Activated naive CD4-positive, alpha-beta T cell treated with anti-CD3 and anti-CD28 coated beads for 36 hours (primary cell): ENCODE measurements around the gene SLC26A6. TPM values are rescaled to one million over a fixed set of nuclear protein-coding genes. Genes with fewer than 3 reads are reported as not detected.
A peak's percentile ranks its signal among the peaks of the same experiment; 100 is the strongest.

ENCODE experiments used
- CTCF ChIA-PET: fragments of 350-600 bp; sonication (Branson Sonifier 250); formaldehyde crosslinking; loops from one replicate; lab custom pipeline; 2021; ENCODE audit warnings: antibody characterized with exemption; lab: Charles Lee
- DNase-seq: peaks from one replicate; pipeline ENCODE4 v3.0.0-alpha.2; 2020
- H3K27ac Mint-ChIP-seq: one replicate; pipeline ENCODE4 v1.8.0; 2021; ENCODE audit warnings: mild to moderate bottlenecking, mixed read lengths
- H3K27me3 Mint-ChIP-seq: one replicate; pipeline ENCODE4 v1.8.0; 2021; ENCODE audit warnings: low read depth, mixed read lengths
- H3K36me3 Mint-ChIP-seq: one replicate; pipeline ENCODE4 v1.8.0; 2021; ENCODE audit warnings: low read depth, mixed read lengths
- H3K4me1 Mint-ChIP-seq: one replicate; pipeline ENCODE4 v1.8.0; 2021; ENCODE audit warnings: low read depth, mixed read lengths
- H3K4me3 Mint-ChIP-seq: one replicate; pipeline ENCODE4 v1.8.0; 2021; ENCODE audit warnings: mild to moderate bottlenecking, moderate library complexity, mixed read lengths
- H3K9me3 Mint-ChIP-seq: one replicate; pipeline ENCODE4 v1.8.0; 2021; ENCODE audit warnings: mixed read lengths
- intact Hi-C: fragments of 100-400 bp; cut with micrococcal nuclease; formaldehyde crosslinking; loops from one replicate; pipeline ENCODE4 v1.15.1; 2023
- total RNA-seq, 2 experiments: library from RNA; stranded (reverse); gene quantifications; one replicate each; pipeline ENCODE4 v1.2.3, GENCODE V29; 2021

SLC26A6 gene
- total RNA-seq, 2 experiments from 2014 or later = 24.3 to 24.7 TPM

DNA sequence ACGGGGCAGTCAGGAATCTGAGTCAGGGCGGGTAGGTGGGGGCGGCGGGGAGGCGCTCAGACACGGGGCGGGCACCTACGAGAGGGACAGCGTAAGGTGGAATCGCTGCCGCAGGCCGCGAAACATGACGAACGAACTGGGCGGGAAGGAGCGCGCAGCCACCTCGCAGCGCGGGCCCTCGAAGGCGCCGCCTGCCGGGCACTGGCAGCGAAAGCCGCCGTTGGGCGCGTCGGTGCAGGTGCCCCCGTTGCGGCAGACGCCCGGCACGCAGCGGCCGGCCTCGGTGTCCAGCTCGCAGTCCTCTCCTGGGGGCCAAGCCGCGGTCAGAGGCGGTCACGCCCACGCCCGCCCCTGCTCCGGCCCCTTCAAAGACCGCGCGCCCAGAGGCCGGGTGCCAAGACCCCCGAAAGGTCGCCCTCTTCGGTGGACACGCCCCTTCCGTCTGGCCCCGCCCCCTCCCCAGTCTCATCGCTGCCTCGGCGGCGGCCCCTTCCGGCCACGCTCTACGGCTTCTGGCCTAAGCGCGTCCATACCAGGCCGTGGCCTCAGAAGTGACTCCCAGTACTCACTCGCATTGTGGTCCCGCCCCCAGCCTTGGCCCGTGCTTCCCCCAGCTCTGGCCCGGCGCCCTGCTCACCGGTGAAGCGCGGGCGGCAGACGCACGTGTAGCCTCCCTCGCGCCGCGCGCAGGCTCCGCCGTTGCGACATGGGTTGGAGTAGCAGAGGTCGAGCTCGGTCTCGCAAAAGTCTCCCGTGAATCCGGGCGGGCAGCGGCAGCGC lies 21.0 kb upstream of the SLC26A6 start:
- Mint-ChIP-seq H3K4me3 (peak overlapping the region; percentile 76), H3K4me1 (peaks cover 17% of the 10 kb centered on the region), H3K36me3 (no peaks in the 10 kb centered on the region), H3K9me3 (no peaks in the 10 kb centered on the region), H3K27me3 (peaks cover 13% of the 10 kb centered on the region), H3K27ac (peak overlapping the region; percentile 64)
- CTCF ChIA-PET = interaction anchor here (0.7 to 1.9 kb wide), 8 partner anchors 9 to 572 kb away, joined by 3 to 7 read pairs (median 3); partner anchors contain the start of genes NCKIPSD and SLC26A6
- intact Hi-C loops = loop anchor here (1.0 kb wide), 3 partner anchors 21 to 99 kb away; partner anchors contain the start of genes SLC26A6 and UQCRC1
- peak; percentile 89 for DNase-seq

DNA sequence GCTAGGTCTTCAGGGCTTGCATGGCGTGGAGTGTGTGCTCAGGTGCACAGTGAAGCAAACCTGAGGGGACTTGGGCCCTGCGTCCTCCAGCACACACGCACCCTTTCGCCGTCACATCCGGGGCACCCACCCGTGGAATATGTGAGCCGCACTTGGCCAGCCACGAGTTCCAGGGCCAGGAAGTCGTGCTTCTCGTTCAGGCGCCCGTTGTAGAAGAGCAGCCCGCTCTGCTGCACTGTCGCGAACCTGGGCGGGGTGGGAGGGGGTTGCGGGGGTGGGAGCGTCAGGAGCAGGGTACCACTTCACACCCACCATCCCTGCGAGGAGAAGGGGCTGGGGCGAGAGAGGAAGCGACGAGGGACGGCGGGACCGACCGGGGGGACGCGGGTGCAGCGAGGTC lies 20.3 kb upstream of the SLC26A6 start:
- CTCF ChIA-PET = interaction anchor here (1.3 to 1.4 kb wide), 2 partner anchors 10 to 21 kb away, joined by 3 to 5 read pairs; no protein-coding TSS in a partner anchor
- intact Hi-C loops = loop anchor here (1.0 kb wide), 3 partner anchors 20 to 98 kb away; partner anchors contain the start of genes SLC26A6 and UQCRC1
- Mint-ChIP-seq H3K36me3 (no peaks in the 10 kb centered on the region), H3K27me3 (peaks cover 13% of the 10 kb centered on the region), H3K4me1 (peaks cover 16% of the 10 kb centered on the region), H3K27ac (peak overlapping the region; percentile 71), H3K4me3 (peak overlapping the region; percentile 76), H3K9me3 (no peaks in the 10 kb centered on the region)
- DNase-seq = peak; percentile 67

- no peak for DNase-seq
- Mint-ChIP-seq H3K27me3 (peaks cover 9% of the 10 kb centered on the region), H3K36me3 (no peaks in the 10 kb centered on the region), H3K4me1 (peaks cover 16% of the 10 kb centered on the region), H3K9me3 (no peaks in the 10 kb centered on the region), H3K27ac (no peak overlapping the region), H3K4me3 (peak overlapping the region; percentile 76)
- intact Hi-C loops = no loop called here
- CTCF ChIA-PET = no interaction called here
Observed at GRCh38 chr3:48655063-48655462, 19.8 kb upstream of the SLC26A6 start.

- intact Hi-C loops = no loop called here
- H3K4me3 Mint-ChIP-seq = no peak overlapping the region
- H3K27me3 Mint-ChIP-seq = no peaks in the 10 kb centered on the region
- no peaks in the 10 kb centered on the region for H3K9me3 Mint-ChIP-seq
- no peaks in the 10 kb centered on the region for H3K36me3 Mint-ChIP-seq
- H3K4me1 Mint-ChIP-seq = peaks cover 16% of the 10 kb centered on the region
- CTCF ChIA-PET = interaction anchor here (1.7 kb wide), 1 partner anchor 252 kb away, joined by 3 read pairs; no protein-coding TSS in a partner anchor
- no peak for DNase-seq
- no peak overlapping the region for H3K27ac Mint-ChIP-seq
Observed at GRCh38 chr3:48652923-48653715, 17.9 kb upstream of the SLC26A6 start.

GRCh38 chr3:48651771-48652170 lies 16.5 kb upstream of the SLC26A6 start:
- peaks cover 1% of the 10 kb centered on the region for H3K36me3 Mint-ChIP-seq
- H3K9me3 Mint-ChIP-seq = no peaks in the 10 kb centered on the region
- no peak overlapping the region for H3K4me3 Mint-ChIP-seq
- H3K27me3 Mint-ChIP-seq = no peaks in the 10 kb centered on the region
- no peak overlapping the region for H3K27ac Mint-ChIP-seq
- CTCF ChIA-PET = interaction anchor here (0.6 to 1.7 kb wide), 2 partner anchors 28 to 251 kb away, joined by 3 to 5 read pairs; no protein-coding TSS in a partner anchor
- no peak for DNase-seq
- peaks cover 10% of the 10 kb centered on the region for H3K4me1 Mint-ChIP-seq
- intact Hi-C loops = no loop called here

DNA sequence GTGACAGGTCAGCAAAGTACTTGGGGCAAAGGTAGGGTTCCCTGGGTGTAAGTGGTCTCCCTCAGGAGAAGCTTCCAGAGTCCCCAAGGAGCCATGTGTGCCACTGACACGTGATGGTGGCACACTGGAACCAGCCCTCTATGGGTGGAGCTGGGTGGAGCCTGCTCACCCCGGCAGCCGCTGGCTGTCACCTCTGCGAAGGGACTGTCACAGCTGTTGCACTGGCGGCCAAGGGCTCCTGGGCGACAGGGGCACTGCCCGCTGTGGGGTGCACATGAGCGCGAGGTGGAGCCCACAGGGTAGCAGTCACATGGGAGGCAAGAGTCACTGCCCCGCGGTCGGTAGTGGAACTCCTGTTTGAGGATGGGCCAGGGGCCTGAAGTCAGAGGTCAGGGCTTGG lies 15.5 kb upstream of the SLC26A6 start:
- intact Hi-C loops = no loop called here
- CTCF ChIA-PET = interaction anchor here (0.8 kb wide), 1 partner anchor 97 kb away, joined by 4 read pairs; no protein-coding TSS in a partner anchor
- H3K36me3 Mint-ChIP-seq = peaks cover 2% of the 10 kb centered on the region
- H3K9me3 Mint-ChIP-seq = no peaks in the 10 kb centered on the region
- peaks cover 7% of the 10 kb centered on the region for H3K4me1 Mint-ChIP-seq
- H3K4me3 Mint-ChIP-seq = no peak overlapping the region
- no peak for DNase-seq
- H3K27ac Mint-ChIP-seq = no peak overlapping the region
- H3K27me3 Mint-ChIP-seq = no peaks in the 10 kb centered on the region

DNA sequence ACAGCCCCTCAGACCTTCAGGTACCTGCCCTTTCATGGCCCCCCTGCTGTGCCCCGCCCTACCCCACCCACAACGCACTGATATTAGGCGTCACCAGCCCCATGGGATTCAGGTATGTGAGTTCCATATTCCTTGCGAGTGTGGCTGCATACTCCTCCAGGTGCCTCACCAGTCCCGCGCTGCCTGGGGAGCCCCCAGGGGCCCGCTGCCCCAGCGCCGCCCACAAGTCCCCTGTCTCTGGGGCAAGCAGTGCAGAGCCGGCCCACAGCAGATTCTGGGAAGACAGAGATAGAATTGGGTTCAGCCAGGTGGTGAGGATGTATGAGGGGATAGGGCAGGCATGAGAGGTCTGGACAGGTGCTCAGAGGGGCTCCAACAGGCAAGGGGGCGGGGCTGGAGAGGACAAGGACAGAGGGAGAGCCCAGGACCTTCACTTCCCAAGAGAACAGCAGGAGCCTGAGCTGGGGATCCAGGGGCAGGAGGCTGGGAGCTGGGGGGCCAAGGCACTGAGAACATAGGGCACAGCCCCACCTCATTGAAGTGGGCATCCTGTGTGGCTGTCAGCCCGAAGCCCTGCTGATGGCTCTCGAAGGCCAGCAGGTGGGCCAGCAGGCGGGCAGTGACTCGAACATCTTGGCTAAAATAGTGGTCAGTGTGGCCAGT lies 13.1 kb upstream of the SLC26A6 start:
- Mint-ChIP-seq H3K27ac (no peak overlapping the region), H3K4me1 (peaks cover 2% of the 10 kb centered on the region), H3K4me3 (no peak overlapping the region), H3K36me3 (peaks cover 2% of the 10 kb centered on the region), H3K9me3 (no peaks in the 10 kb centered on the region), H3K27me3 (no peaks in the 10 kb centered on the region)
- intact Hi-C loops = no loop called here
- CTCF ChIA-PET = interaction anchor here (0.7 kb wide), 1 partner anchor 12 kb away, joined by 5 read pairs; no protein-coding TSS in a partner anchor
- DNase-seq = no peak

DNA sequence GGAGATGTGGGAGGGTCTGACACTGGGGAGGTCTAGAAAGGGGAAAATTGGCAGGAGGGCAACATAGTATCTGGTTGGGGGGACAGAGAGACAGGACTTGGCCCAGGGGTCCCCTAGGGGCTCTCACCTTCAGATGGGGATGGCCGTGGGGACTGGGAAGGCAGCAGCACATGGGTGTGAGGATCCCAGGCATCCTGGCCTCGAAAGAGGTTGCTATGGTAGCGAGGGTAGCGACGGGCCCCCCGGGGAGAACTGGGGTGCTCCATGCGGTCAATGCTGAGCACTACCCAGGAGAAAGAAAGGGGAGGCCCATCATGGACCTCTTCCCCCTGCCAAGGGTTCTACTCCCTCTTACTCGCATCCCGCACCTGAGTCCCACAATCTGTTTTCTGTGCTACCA lies 12.5 kb upstream of the SLC26A6 start:
- Mint-ChIP-seq H3K4me3 (no peak overlapping the region), H3K27ac (no peak overlapping the region), H3K9me3 (no peaks in the 10 kb centered on the region), H3K36me3 (peaks cover 2% of the 10 kb centered on the region), H3K4me1 (peaks cover 2% of the 10 kb centered on the region), H3K27me3 (no peaks in the 10 kb centered on the region)
- no peak for DNase-seq
- intact Hi-C loops = no loop called here
- CTCF ChIA-PET = no interaction called here

GRCh38 chr3:48644898-48645760 lies 9.9 kb upstream of the SLC26A6 start:
- no peak for DNase-seq
- intact Hi-C loops = no loop called here
- H3K9me3 Mint-ChIP-seq = no peaks in the 10 kb centered on the region
- no peak overlapping the region for H3K4me3 Mint-ChIP-seq
- H3K36me3 Mint-ChIP-seq = peaks cover 2% of the 10 kb centered on the region
- H3K27me3 Mint-ChIP-seq = no peaks in the 10 kb centered on the region
- CTCF ChIA-PET = no interaction called here
- peaks cover 2% of the 10 kb centered on the region for H3K4me1 Mint-ChIP-seq
- H3K27ac Mint-ChIP-seq = no peak overlapping the region

DNA sequence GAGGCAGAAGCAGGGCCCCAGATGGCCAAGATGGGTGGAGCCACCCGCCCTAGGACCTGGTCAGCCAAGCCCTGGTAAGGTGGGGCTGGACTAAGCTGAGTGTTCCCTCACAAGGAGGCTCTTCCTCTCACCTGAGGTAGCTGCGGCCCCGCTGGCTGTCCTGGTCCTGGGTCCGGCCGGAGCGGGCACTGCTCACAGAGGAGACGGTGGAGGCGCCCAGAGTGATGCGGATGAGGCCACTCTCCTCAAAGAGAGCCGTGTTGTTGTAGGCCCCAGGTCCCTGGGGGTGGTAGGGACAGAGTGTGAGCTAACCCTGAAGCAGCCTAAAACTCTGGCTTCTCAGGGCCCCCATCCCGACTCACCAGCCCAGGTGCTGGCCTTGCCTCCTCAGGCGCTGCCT lies 7.3 kb upstream of the SLC26A6 start:
- intact Hi-C loops = no loop called here
- Mint-ChIP-seq H3K27ac (no peak overlapping the region), H3K9me3 (no peaks in the 10 kb centered on the region), H3K36me3 (peaks cover 6% of the 10 kb centered on the region), H3K27me3 (no peaks in the 10 kb centered on the region), H3K4me1 (peaks cover 2% of the 10 kb centered on the region), H3K4me3 (no peak overlapping the region)
- DNase-seq = no peak
- CTCF ChIA-PET = no interaction called here

DNA sequence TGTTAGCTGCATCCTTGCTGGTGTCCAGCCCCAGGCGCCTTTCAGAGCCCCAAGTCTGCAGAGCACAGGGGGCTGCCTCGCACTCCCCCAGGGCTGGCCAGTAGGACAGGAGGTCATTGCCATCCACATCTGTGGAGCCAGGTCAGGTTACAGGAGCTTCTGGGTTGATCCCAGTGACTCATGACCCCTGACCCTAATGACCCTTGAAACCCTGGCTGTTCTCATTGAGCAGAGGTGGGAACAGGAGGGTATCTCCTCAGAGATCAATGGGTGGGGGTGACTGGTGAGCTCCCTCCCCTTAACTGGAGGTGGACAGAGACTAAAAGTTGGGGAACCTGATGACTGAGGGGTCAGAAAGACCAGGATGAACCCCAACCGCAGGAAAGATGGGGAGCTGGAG lies 6.1 kb upstream of the SLC26A6 start:
- DNase-seq = no peak
- Mint-ChIP-seq H3K27me3 (no peaks in the 10 kb centered on the region), H3K9me3 (no peaks in the 10 kb centered on the region), H3K27ac (no peak overlapping the region), H3K4me3 (no peak overlapping the region), H3K36me3 (peaks cover 3% of the 10 kb centered on the region), H3K4me1 (peaks cover 4% of the 10 kb centered on the region)
- intact Hi-C loops = no loop called here
- CTCF ChIA-PET = interaction anchor here (0.6 kb wide), 1 partner anchor 229 kb away, joined by 3 read pairs; no protein-coding TSS in a partner anchor
